ENCODE results near the gene SUCO.
A peak's percentile ranks its signal among the peaks of the same experiment; 100 is the strongest.

Gene SUCO

GRCh38 chr1:172496678-172497077 is 36.3 kb upstream of the SUCO start:
- DNase-seq, result peak; percentile 43
- peaks cover 84% of the 10 kb centered on the region for H3K27me3 ChIP-seq (ENCODE audit: insufficient read depth, low read depth, severe bottlenecking)

GRCh38 chr1:172497230-172497629 is 35.7 kb upstream of the SUCO start:
- H3K36me3 ChIP-seq, result no peaks in the 10 kb centered on the region
- TF ChIP-seq CTCF (IDR thresholded peaks at IDR 0.05; ENCODE audit: low read depth, low read length), result no peak
- no peak overlapping the region for H3K4me3 ChIP-seq (ENCODE audit: low read depth, low read length)
- no peak overlapping the region for H3K27ac ChIP-seq
- no peak for DNase-seq
- no peaks in the 10 kb centered on the region for H3K9me3 ChIP-seq (ENCODE audit: severe bottlenecking)
- H3K27me3 ChIP-seq (ENCODE audit: insufficient read depth, low read depth, severe bottlenecking), result peaks cover 84% of the 10 kb centered on the region

More at GRCh38 chr1:172496678-172497077, 36.3 kb upstream of the SUCO start:
- Histone ChIP-seq H3K4me3 (ENCODE audit: low read depth, low read length) (no peak overlapping the region), H3K9me3 (ENCODE audit: severe bottlenecking) (no peaks in the 10 kb centered on the region), H3K27ac (no peak overlapping the region), H3K36me3 (no peaks in the 10 kb centered on the region)
- TF ChIP-seq CTCF (IDR thresholded peaks at IDR 0.05; ENCODE audit: low read depth, low read length), result no peak

GRCh38 chr1:172498857-172499256 is 34.1 kb upstream of the SUCO start:
- no peaks in the 10 kb centered on the region for H3K36me3 ChIP-seq
- no peak overlapping the region for H3K27ac ChIP-seq
- DNase-seq, result no peak
- H3K27me3 ChIP-seq (ENCODE audit: insufficient read depth, low read depth, severe bottlenecking), result peaks cover 71% of the 10 kb centered on the region
- H3K4me3 ChIP-seq (ENCODE audit: low read depth, low read length), result no peak overlapping the region
- no peak for TF ChIP-seq CTCF (IDR thresholded peaks at IDR 0.05; ENCODE audit: low read depth, low read length)
- H3K9me3 ChIP-seq (ENCODE audit: severe bottlenecking), result no peaks in the 10 kb centered on the region

GRCh38 chr1:172499636-172500141 is 33.3 kb upstream of the SUCO start:
- peaks cover 68% of the 10 kb centered on the region for H3K27me3 ChIP-seq (ENCODE audit: insufficient read depth, low read depth, severe bottlenecking)
- no peak overlapping the region for H3K27ac ChIP-seq
- H3K9me3 ChIP-seq (ENCODE audit: severe bottlenecking), result no peaks in the 10 kb centered on the region
- no peak overlapping the region for H3K4me3 ChIP-seq (ENCODE audit: low read depth, low read length)
- no peaks in the 10 kb centered on the region for H3K36me3 ChIP-seq
- DNase-seq, result no peak
- no peak for TF ChIP-seq CTCF (IDR thresholded peaks at IDR 0.05; ENCODE audit: low read depth, low read length)

- Histone ChIP-seq H3K4me3 (ENCODE audit: low read depth, low read length) (no peak overlapping the region), H3K36me3 (no peaks in the 10 kb centered on the region), H3K27ac (no peak overlapping the region), H3K27me3 (ENCODE audit: insufficient read depth, low read depth, severe bottlenecking) (peaks cover 64% of the 10 kb centered on the region), H3K9me3 (ENCODE audit: severe bottlenecking) (no peaks in the 10 kb centered on the region)
- DNase-seq, result no peak
- no peak for TF ChIP-seq CTCF (IDR thresholded peaks at IDR 0.05; ENCODE audit: low read depth, low read length)
Observed at GRCh38 chr1:172500207-172500606, 32.7 kb upstream of the SUCO start.

GRCh38 chr1:172507741-172508140 is 25.2 kb upstream of the SUCO start:
- Histone ChIP-seq H3K4me3 (ENCODE audit: low read depth, low read length) (no peak overlapping the region), H3K27ac (no peak overlapping the region), H3K36me3 (no peaks in the 10 kb centered on the region), H3K27me3 (ENCODE audit: insufficient read depth, low read depth, severe bottlenecking) (peaks cover 69% of the 10 kb centered on the region), H3K9me3 (ENCODE audit: severe bottlenecking) (peaks cover 3% of the 10 kb centered on the region)
- DNase-seq, result no peak
- no peak for TF ChIP-seq CTCF (IDR thresholded peaks at IDR 0.05; ENCODE audit: low read depth, low read length)

All from WERI-Rb-1 (cell line).